PC-3 (cell line): ENCODE measurements around the gene SPATA6L. TPM values are rescaled to one million over a fixed set of nuclear protein-coding genes. Genes with fewer than 3 reads are reported as not detected.

Source experiments
- ATAC-seq: fragments of 200-7000 bp; cut with Tn5 transposase; 2 replicates; pipeline ENCODE4 v1.9.1; 2020; ENCODE audit warnings: mild to moderate bottlenecking, moderate library complexity
- BruUV-seq: library from RNA; stranded (reverse); fragments of 400-500 nt; replicated peaks from 2 replicates; lab custom pipeline; 2021; lab: Mats Ljungman, UMichigan
- CTCF ChIA-PET: fragments of 300-600 bp; sonication (Branson Sonifier 250); formaldehyde crosslinking; loops from one replicate; lab custom pipeline; 2022; ENCODE audit warnings: antibody characterized with exemption; lab: Charles Lee
- POLR2A ChIA-PET: fragments of 300-600 bp; sonication (Branson Sonifier 250); formaldehyde crosslinking; loops from one replicate; lab custom pipeline; 2022; ENCODE audit warnings: antibody characterized with exemption; ENCODE audit not compliant: unreplicated experiment; lab: Charles Lee
- DNase-seq: peaks from one replicate; pipeline ENCODE4 v3.0.0-alpha.2; 2015
- H2AFZ ChIP-seq: fragments of 300-600 bp; sonication (generic); 2 replicates; pipeline ENCODE4 v1.6.0; 2016; ENCODE audit warnings: antibody characterized with exemption, low read length
- H3F3A ChIP-seq: fragments of 300-600 bp; sonication (generic); one replicate; pipeline ENCODE4 v1.6.0; 2017; ENCODE audit warnings: antibody characterized with exemption, low read length, control low read depth, mild to moderate bottlenecking; ENCODE audit not compliant: unreplicated experiment
- H3K27ac ChIP-seq: fragments of 300-600 bp; sonication (generic); 2 replicates; pipeline ENCODE4 v1.5.1; 2016; ENCODE audit warnings: mild to moderate bottlenecking, low read length
- H3K27me3 ChIP-seq: fragments of 300-600 bp; sonication (generic); 2 replicates; pipeline ENCODE4 v1.6.1; 2016; ENCODE audit warnings: low read length, mixed read lengths
- H3K36me3 ChIP-seq: fragments of 300-600 bp; sonication (generic); 2 replicates; pipeline ENCODE4 v1.6.1; 2016; ENCODE audit warnings: low read depth, mixed run types, low read length, mixed read lengths
- H3K4me1 ChIP-seq: fragments of 300-600 bp; sonication (generic); 2 replicates; pipeline ENCODE4 v1.5.1; 2016; ENCODE audit warnings: low read length; ENCODE audit not compliant: insufficient read depth
- H3K4me2 ChIP-seq: fragments of 300-600 bp; sonication (generic); 2 replicates; pipeline ENCODE4 v1.6.0; 2016; ENCODE audit warnings: low read length
- H3K4me3 ChIP-seq: fragments of 300-600 bp; sonication (generic); 2 replicates; pipeline ENCODE4 v1.5.1; 2016; ENCODE audit warnings: mild to moderate bottlenecking, low read length, mixed read lengths
- H3K79me2 ChIP-seq: fragments of 300-600 bp; sonication (generic); 2 replicates; pipeline ENCODE4 v1.6.1; 2017; ENCODE audit warnings: low read length, mixed read lengths
- H3K9ac ChIP-seq: fragments of 300-600 bp; sonication (generic); 2 replicates; pipeline ENCODE4 v1.6.0; 2016; ENCODE audit warnings: mild to moderate bottlenecking, low read length
- H3K9me2 ChIP-seq: fragments of 300-600 bp; sonication (generic); replicated peaks from 2 replicates; pipeline ENCODE4 v1.6.1; 2016; ENCODE audit warnings: mixed run types, low read length, mixed read lengths
- H3K9me3 ChIP-seq: fragments of 300-600 bp; sonication (generic); 2 replicates; pipeline ENCODE4 v1.6.1; 2016; ENCODE audit warnings: low read length, mixed read lengths
- H4K20me1 ChIP-seq: fragments of 300-600 bp; sonication (generic); 2 replicates; pipeline ENCODE4 v1.6.1; 2016; ENCODE audit warnings: low read length, mixed read lengths
- CTCF ChIP-seq: fragments of 300-600 bp; sonication (generic); conservative IDR thresholded peaks from 2 replicates; pipeline ENCODE4 v1.5.1; 2017; ENCODE audit warnings: antibody characterized with exemption, low read depth, mild to moderate bottlenecking, low read length
- EZH2 ChIP-seq: fragments of 300-600 bp; sonication (generic); IDR thresholded peaks from one replicate; pipeline ENCODE4 v1.6.1; 2017; ENCODE audit warnings: antibody characterized with exemption, mild to moderate bottlenecking, low read length; ENCODE audit not compliant: unreplicated experiment
- EZH2phosphoT487 ChIP-seq: fragments of 300-600 bp; sonication (generic); IDR thresholded peaks from 2 replicates; pipeline ENCODE4 v1.6.1; 2018; ENCODE audit warnings: mild to moderate bottlenecking, antibody characterized with exemption, low read length, borderline replicate concordance
- intact Hi-C: fragments of 100-400 bp; cut with micrococcal nuclease; formaldehyde crosslinking; loops from 2 replicates; pipeline ENCODE4 v1.9.0; 2023
- total RNA-seq: library from RNA; depleted of rRNA; stranded (reverse); fragments of >200 nt; gene quantifications from 2 replicates; pipeline ENCODE4 v1.2.3, GENCODE V29; 2014

Gene SPATA6L
- total RNA-seq, 1 experiment from 2014 or later: not detected

- POLR2A ChIA-PET: no interaction called here
Measured at GRCh38 chr9:4584636-4585035, 81.6 kb downstream of the SPATA6L start.

GRCh38 chr9:4583001-4583400 lies 83.3 kb downstream of the SPATA6L start:
- Histone ChIP-seq H3K9me2 (no peaks in the 10 kb centered on the region), H3K36me3 (no peaks in the 10 kb centered on the region), H3K4me1 (no peaks in the 10 kb centered on the region), H4K20me1 (no peaks in the 10 kb centered on the region), H3K27ac (no peak overlapping the region), H2AFZ (no peak overlapping the region), H3F3A (no peaks in the 10 kb centered on the region), H3K27me3 (no peaks in the 10 kb centered on the region), H3K9me3 (no peaks in the 10 kb centered on the region), H3K4me3 (no peak overlapping the region), H3K4me2 (no peak overlapping the region), H3K79me2 (no peaks in the 10 kb centered on the region), H3K9ac (no peak overlapping the region)
- ChIA-PET POLR2A (no interaction called here), CTCF (no interaction called here)
- BruUV-seq: no TSS peak
- no peak for TF ChIP-seq EZH2phosphoT487
- TF ChIP-seq CTCF: no peak
- no peak for TF ChIP-seq EZH2
- intact Hi-C loops: no loop called here
- DNase-seq (no peak), ATAC-seq (no peak)

More at GRCh38 chr9:4584636-4585035, 81.6 kb downstream of the SPATA6L start:
- no peak overlapping the region for H3K4me3 ChIP-seq
- no peaks in the 10 kb centered on the region for H4K20me1 ChIP-seq
- no peak overlapping the region for H2AFZ ChIP-seq
- no peak overlapping the region for H3K4me2 ChIP-seq
- ATAC-seq (no peak), DNase-seq (no peak)
- H3K9me2 ChIP-seq: no peaks in the 10 kb centered on the region
- no TSS peak for BruUV-seq
- no peak overlapping the region for H3K27ac ChIP-seq
- no peaks in the 10 kb centered on the region for H3F3A ChIP-seq
- no peaks in the 10 kb centered on the region for H3K27me3 ChIP-seq
- H3K79me2 ChIP-seq: no peaks in the 10 kb centered on the region
- CTCF ChIA-PET: no interaction called here
- TF ChIP-seq CTCF: no peak
- H3K9ac ChIP-seq: no peak overlapping the region
- H3K4me1 ChIP-seq: no peaks in the 10 kb centered on the region
- H3K9me3 ChIP-seq: no peaks in the 10 kb centered on the region
- H3K36me3 ChIP-seq: no peaks in the 10 kb centered on the region
- intact Hi-C loops: no loop called here

DNA sequence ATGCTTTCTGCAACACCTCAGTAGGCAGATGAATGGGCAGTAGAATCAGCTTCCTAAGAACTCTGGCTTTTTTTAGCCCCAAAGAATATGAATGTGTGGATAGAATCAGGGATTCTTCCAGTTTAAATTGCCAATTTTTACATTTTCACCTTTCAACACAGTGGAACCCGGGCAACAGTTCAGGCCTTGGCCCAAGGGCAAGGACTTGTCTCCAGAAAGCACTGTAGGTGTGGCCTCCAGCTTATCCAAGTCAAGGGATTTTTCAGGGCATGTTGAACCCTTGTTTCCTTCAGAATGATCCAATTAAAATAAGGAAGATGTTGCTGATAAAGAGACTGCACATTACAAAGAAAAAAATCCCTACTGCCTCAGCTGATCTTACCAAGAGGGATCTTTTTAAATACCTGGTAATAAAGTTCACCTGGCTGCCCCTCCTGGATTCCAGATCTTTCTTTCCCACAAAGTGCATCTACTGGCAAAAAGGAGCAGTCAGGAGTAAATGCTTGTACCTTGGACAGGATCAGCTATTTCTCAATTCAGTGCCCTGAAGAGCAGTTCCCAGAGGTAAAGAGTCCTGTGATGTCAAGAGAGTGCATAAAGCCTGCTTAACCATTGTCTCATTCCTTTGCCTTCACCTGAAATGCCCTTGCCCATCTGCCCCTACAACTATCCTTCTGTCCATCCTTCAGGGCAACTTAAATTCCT lies 84.3 kb downstream of the SPATA6L start:
- Histone ChIP-seq H3K4me2 (no peak overlapping the region), H3K9me2 (no peaks in the 10 kb centered on the region), H4K20me1 (no peaks in the 10 kb centered on the region), H3F3A (no peaks in the 10 kb centered on the region), H3K27me3 (no peaks in the 10 kb centered on the region), H3K9me3 (no peaks in the 10 kb centered on the region), H2AFZ (no peak overlapping the region), H3K9ac (no peak overlapping the region), H3K79me2 (no peaks in the 10 kb centered on the region), H3K36me3 (no peaks in the 10 kb centered on the region), H3K4me3 (no peak overlapping the region), H3K27ac (no peak overlapping the region), H3K4me1 (no peaks in the 10 kb centered on the region)
- TF ChIP-seq EZH2phosphoT487: no peak
- no peak for TF ChIP-seq CTCF
- no peak for TF ChIP-seq EZH2
- CTCF ChIA-PET: no interaction called here
- no peak for ATAC-seq
- DNase-seq: no peak
- POLR2A ChIA-PET: no interaction called here
- BruUV-seq: no TSS peak
- intact Hi-C loops: no loop called here
